Endothelial cell of umbilical vein (primary cell): ENCODE measurements around the gene LITAF. TPM values are rescaled to one million over a fixed set of nuclear protein-coding genes. Genes with fewer than 3 reads are reported as not detected.

Source experiments
- BruUV-seq: library from RNA; stranded (reverse); fragments of 400-500 nt; replicated peaks from 2 replicates; lab custom pipeline; 2021; lab: Mats Ljungman, UMichigan
- CTCF ChIA-PET: fragments of 300-600, 350-600 bp; sonication (Branson Sonifier 250); formaldehyde crosslinking; loops from one replicate; lab custom pipeline; 2021; ENCODE audit warnings: antibody characterized with exemption, inconsistent platforms; lab: Charles Lee
- POLR2A ChIA-PET: fragments of 300-600, 350-600 bp; sonication (Branson Sonifier 250); formaldehyde crosslinking; loops from one replicate; lab custom pipeline; 2021; ENCODE audit warnings: antibody characterized with exemption, inconsistent platforms; lab: Charles Lee
- DNase-seq: peaks from one replicate; pipeline ENCODE4 v3.0.0-alpha.2; 2011; ENCODE audit warnings: low read depth, low spot score
- FAIRE-seq: peaks from 2 replicates; lab custom pipeline; 2011; peaks lifted over from hg19 to GRCh38; lab: Jason Lieb, UNC
- H2AFZ ChIP-seq: 2 replicates; pipeline ENCODE4 v1.6.0; 2012; ENCODE audit warnings: low read depth, low read length, control low read depth, inconsistent platforms
- H3K27ac ChIP-seq: 2 replicates; pipeline ENCODE4 v1.5.1; 2011; ENCODE audit warnings: low read depth, mild to moderate bottlenecking, control low read depth, low read length, moderate library complexity; ENCODE audit not compliant: insufficient read depth
- H3K27me3 ChIP-seq, 2 experiments: 2 replicates each; pipeline versions ENCODE4 v1.6.0 to v1.6.1; 2011; ENCODE audit warnings: low read length in 2 of 2, mixed read lengths in 1 of 2; ENCODE audit not compliant: control insufficient read depth in 2 of 2, insufficient read depth in 2 of 2
- H3K36me3 ChIP-seq, 2 experiments: 2 replicates in 1 of 2; 3 replicates in 1 of 2; pipeline ENCODE4 v1.5.1; 2011; ENCODE audit warnings: low read length in 2 of 2, mild to moderate bottlenecking in 1 of 2, moderate library complexity in 1 of 2; ENCODE audit not compliant: control insufficient read depth in 2 of 2, insufficient read depth in 2 of 2; ENCODE audit errors: extremely low read depth in 1 of 2
- H3K4me1 ChIP-seq: 3 replicates; pipeline ENCODE4 v1.5.1; 2011; ENCODE audit warnings: mild to moderate bottlenecking, low read length; ENCODE audit not compliant: control insufficient read depth, insufficient read depth; ENCODE audit errors: extremely low read depth
- H3K4me2 ChIP-seq: 2 replicates; pipeline ENCODE4 v1.6.1; 2011; ENCODE audit warnings: low read length, control low read depth, mixed read lengths; ENCODE audit not compliant: insufficient read depth
- H3K4me3 ChIP-seq, 3 experiments: fragments of 200-600 bp in 1 of 3; sonication (generic), shearing (Covaris generic) in 1 of 3; replicated peaks in 1 of 3; 2 replicates each; pipeline ENCODE4 v1.5.1; 2011 to 2016; ENCODE audit warnings: control low read depth in 3 of 3, low read length in 3 of 3, mild to moderate bottlenecking in 2 of 3, inconsistent platforms in 1 of 3, low read depth in 1 of 3, moderate library complexity in 1 of 3; ENCODE audit not compliant: insufficient read depth in 1 of 3
- H3K79me2 ChIP-seq: 2 replicates; pipeline ENCODE4 v1.6.0; 2012; ENCODE audit warnings: low read length, inconsistent platforms; ENCODE audit not compliant: control insufficient read depth, insufficient read depth
- H3K9ac ChIP-seq: replicated peaks from 2 replicates; pipeline ENCODE3; 2011; ENCODE audit warnings: low read length, control low read depth; ENCODE audit not compliant: insufficient read depth; ENCODE audit errors: extremely low read depth
- H3K9me1 ChIP-seq: replicated peaks from 3 replicates; pipeline ENCODE4 v1.6.0; 2011; ENCODE audit warnings: mild to moderate bottlenecking, low read length; ENCODE audit not compliant: control insufficient read depth, insufficient read depth; ENCODE audit errors: extremely low read depth
- H3K9me3 ChIP-seq: replicated peaks from 2 replicates; pipeline ENCODE4 v1.5.1; 2012; ENCODE audit warnings: low read length, inconsistent platforms; ENCODE audit not compliant: control insufficient read depth, insufficient read depth
- H4K20me1 ChIP-seq: replicated peaks from 2 replicates; pipeline ENCODE3; 2011; ENCODE audit warnings: mild to moderate bottlenecking, low read length; ENCODE audit not compliant: control insufficient read depth, insufficient read depth; ENCODE audit errors: extremely low read depth
- EZH2 ChIP-seq: IDR thresholded peaks from 2 replicates; pipeline ENCODE4 v1.6.1; 2012; ENCODE audit warnings: borderline replicate concordance, low read depth, mild to moderate bottlenecking, moderate library complexity, low read length, inconsistent platforms; ENCODE audit not compliant: severe bottlenecking
- FOS ChIP-seq: IDR thresholded peaks from 2 replicates; pipeline ENCODE4 v1.6.1; 2011; ENCODE audit warnings: mild to moderate bottlenecking, low read length, moderate library complexity, borderline replicate concordance; ENCODE audit not compliant: insufficient read depth
- GATA2 ChIP-seq: IDR thresholded peaks from 2 replicates; pipeline ENCODE4 v1.7.0; 2011; ENCODE audit warnings: low read depth, mild to moderate bottlenecking, moderate library complexity, mixed read lengths, low read length; ENCODE audit not compliant: insufficient read length, insufficient read depth
- JUN ChIP-seq: IDR thresholded peaks from 2 replicates; pipeline ENCODE4 v1.6.1; 2011; ENCODE audit warnings: borderline replicate concordance, low read depth; ENCODE audit not compliant: insufficient read length, insufficient read depth
- MAX ChIP-seq: IDR thresholded peaks from 2 replicates; pipeline ENCODE4 v1.6.1; 2011; ENCODE audit not compliant: insufficient read depth, insufficient read length
- MYC ChIP-seq: IDR thresholded peaks from one replicate; pipeline ENCODE4 v1.6.1; 2011; ENCODE audit warnings: mild to moderate bottlenecking, low read depth, low read length
- POLR2A ChIP-seq: IDR thresholded peaks from 2 replicates; pipeline ENCODE4 v1.6.1; 2012; ENCODE audit warnings: low read depth, mild to moderate bottlenecking, control low read depth, low read length
- POLR2AphosphoS5 ChIP-seq: IDR thresholded peaks from 2 replicates; pipeline ENCODE4 v1.6.1; 2012; ENCODE audit warnings: low read depth, mild to moderate bottlenecking, control low read depth, low read length, moderate library complexity; ENCODE audit not compliant: insufficient read depth
- dilution Hi-C: fragments of 300-500 bp; cut with MboI; formaldehyde crosslinking; loops from one replicate; pipeline ENCODE4 v1.15.0; 2019; ENCODE audit warnings: low sequenced_read_pairs; ENCODE audit not compliant: extremely low pct_ligation_motif_present
- intact Hi-C: fragments of 100-400 bp; cut with micrococcal nuclease; formaldehyde crosslinking; loops from one replicate; pipeline ENCODE4 v1.10.0; 2022
- polyA plus RNA-seq, 4 experiments: library from polyadenylated mRNA; depleted of rRNA in 3 of 4; stranded (reverse) in 3 of 4; unstranded in 1 of 4; fragments of >200 nt; gene quantifications; 2 replicates each; pipeline versions ENCODE4 v1.2.1 to v1.2.3, GENCODE V29; 2011 to 2012; ENCODE audit warnings: missing spikeins in 1 of 4
- total RNA-seq: library from RNA; stranded (reverse); gene quantifications from 2 replicates; pipeline ENCODE4 v1.2.3, GENCODE V29; 2021
- TF ChIP-seq, protein P1 (sequence below), 2 donors: IDR thresholded peaks; 1 replicate in 1 of 2; 2 replicates in 1 of 2; pipeline ENCODE4 v1.5.1; 2011; ENCODE audit warnings: low read length in 2 of 2, mild to moderate bottlenecking in 2 of 2, moderate library complexity in 2 of 2, control low read depth in 1 of 2, inconsistent platforms in 1 of 2, low read depth in 1 of 2; ENCODE audit not compliant: insufficient read depth in 1 of 2; ENCODE audit errors: extremely low read depth in 1 of 2

Gene LITAF
- total and polyA plus RNA-seq, 2 donors (not counting 3 experiments of a cell fraction or from before 2014, with no cell fraction given): 15.2 to 27.2 TPM

DNA sequence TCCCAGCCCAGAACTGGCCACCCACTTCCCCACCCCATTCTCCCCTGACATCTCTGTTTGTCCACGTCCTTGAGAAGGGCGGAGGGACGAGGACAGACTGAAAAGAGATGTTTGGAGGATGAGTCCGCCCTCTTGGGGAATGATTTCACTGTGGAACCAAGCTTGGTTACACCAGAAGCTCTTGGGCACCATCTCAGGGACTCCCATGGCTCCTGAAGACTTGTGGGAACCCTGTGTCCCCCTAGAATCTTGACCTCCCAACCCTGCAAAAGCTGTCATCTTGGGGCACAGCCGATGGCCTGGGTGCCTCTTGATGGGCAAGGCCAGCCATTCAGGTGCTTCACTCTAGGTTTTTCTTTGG is 25.9 kb upstream of the LITAF start:
- Histone ChIP-seq H3K4me3 (no peak overlapping the region), H4K20me1 (no peaks in the 10 kb centered on the region), H3K36me3 (no peaks in the 10 kb centered on the region), H3K4me2 (no peak overlapping the region), H3K9me3 (no peaks in the 10 kb centered on the region), H3K9me1 (no peaks in the 10 kb centered on the region), H3K9ac (no peak overlapping the region), H2AFZ (no peak overlapping the region), H3K27ac (no peak overlapping the region), H3K27me3 (no peaks in the 10 kb centered on the region), H3K4me1 (no peaks in the 10 kb centered on the region), H3K79me2 (no peaks in the 10 kb centered on the region)
- CTCF ChIA-PET: interaction anchor here (1.5 kb wide), 1 partner anchor 205 kb away, joined by 4 read pairs; no protein-coding TSS in a partner anchor
- no peak for DNase-seq
- POLR2A ChIA-PET: no interaction called here
- intact Hi-C loops (no loop called here), dilution Hi-C loops (no loop called here)
- TF ChIP-seq, protein P1, sequence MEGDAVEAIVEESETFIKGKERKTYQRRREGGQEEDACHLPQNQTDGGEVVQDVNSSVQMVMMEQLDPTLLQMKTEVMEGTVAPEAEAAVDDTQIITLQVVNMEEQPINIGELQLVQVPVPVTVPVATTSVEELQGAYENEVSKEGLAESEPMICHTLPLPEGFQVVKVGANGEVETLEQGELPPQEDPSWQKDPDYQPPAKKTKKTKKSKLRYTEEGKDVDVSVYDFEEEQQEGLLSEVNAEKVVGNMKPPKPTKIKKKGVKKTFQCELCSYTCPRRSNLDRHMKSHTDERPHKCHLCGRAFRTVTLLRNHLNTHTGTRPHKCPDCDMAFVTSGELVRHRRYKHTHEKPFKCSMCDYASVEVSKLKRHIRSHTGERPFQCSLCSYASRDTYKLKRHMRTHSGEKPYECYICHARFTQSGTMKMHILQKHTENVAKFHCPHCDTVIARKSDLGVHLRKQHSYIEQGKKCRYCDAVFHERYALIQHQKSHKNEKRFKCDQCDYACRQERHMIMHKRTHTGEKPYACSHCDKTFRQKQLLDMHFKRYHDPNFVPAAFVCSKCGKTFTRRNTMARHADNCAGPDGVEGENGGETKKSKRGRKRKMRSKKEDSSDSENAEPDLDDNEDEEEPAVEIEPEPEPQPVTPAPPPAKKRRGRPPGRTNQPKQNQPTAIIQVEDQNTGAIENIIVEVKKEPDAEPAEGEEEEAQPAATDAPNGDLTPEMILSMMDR (IDR thresholded peaks at IDR 0.05; ENCODE audit: extremely low read depth in 1 of 2, insufficient read depth in 1 of 2, low read depth in 1 of 2, low read length in 2 of 2): no peak
- TF ChIP-seq POLR2A: no peak
- no peak for TF ChIP-seq GATA2
- TF ChIP-seq POLR2AphosphoS5: no peak
- no peak for TF ChIP-seq EZH2
- TF ChIP-seq MYC: no peak
- no peak for TF ChIP-seq FOS
- TF ChIP-seq JUN: no peak
- no peak for TF ChIP-seq MAX
- BruUV-seq: no TSS peak
- no peak for FAIRE-seq
